22Rv1 (cell line): ENCODE measurements around the gene KCNJ1.

ENCODE experiments used
- CTCF ChIP-seq: fragments of 450-650 bp; IDR thresholded peaks from 2 replicates; pipeline ENCODE4 v1.5.1; 2017; ENCODE audit warnings: mild to moderate bottlenecking
- ZFX ChIP-seq: fragments of 450-650 bp; IDR thresholded peaks from 2 replicates; pipeline ENCODE4 v1.6.1; 2017; ENCODE audit warnings: antibody characterized with exemption, borderline replicate concordance

- TF ChIP-seq CTCF (no peak), ZFX (no peak)
Measured at GRCh38 chr11:128903248-128904061, 36.4 kb upstream of the KCNJ1 start.
